ENCODE data around the gene MEX3C. TPM values are rescaled to one million over a fixed set of nuclear protein-coding genes. Genes with fewer than 3 reads are reported as not detected.

MEX3C gene
- total RNA-seq, 2 donors from 2014 or later: 54.0 to 71.1 TPM

DNA sequence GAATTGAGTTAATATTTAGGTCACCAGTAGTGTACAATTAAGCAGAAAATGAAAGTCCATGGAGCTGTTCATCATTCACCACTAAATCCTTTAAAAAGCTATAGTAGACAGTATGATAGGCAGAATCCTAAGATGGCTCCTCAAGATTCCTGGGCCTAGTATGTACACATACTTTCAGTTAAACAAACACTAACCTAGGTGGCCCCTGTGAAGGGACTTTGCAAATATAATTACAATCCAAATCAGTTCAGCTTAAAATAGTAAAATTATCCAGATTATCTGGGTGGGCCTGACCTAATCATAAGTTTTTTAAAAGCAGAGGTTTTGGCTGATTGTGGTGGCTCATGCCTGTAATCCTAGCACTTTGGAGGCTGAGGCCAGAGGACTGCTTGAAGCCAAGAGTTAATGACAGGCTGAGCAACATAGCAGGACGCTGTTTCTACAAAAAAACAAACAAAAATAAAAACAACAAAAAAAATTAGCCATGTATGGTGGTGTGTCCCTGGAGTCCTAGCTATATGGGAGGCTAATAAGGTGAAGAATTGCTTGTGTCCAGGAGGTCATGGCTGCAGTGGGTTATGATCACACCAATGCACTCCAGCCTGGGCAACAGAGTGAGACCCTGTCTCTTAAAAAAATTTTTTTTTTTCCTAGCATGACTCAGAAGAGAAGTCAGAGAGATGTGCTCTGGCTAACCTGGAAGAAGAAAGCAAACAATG lies 13.9 kb downstream of the MEX3C start:
- DNase-seq: no peak
- peaks cover 40% of the 10 kb centered on the region for H3K4me1 Mint-ChIP-seq
- H3K27ac Mint-ChIP-seq: no peak overlapping the region
- H3K4me3 Mint-ChIP-seq: no peak overlapping the region
- ATAC-seq: no peak
- H3K9me3 ChIP-seq (ENCODE audit: control insufficient read depth, low read length, poor library complexity, severe bottlenecking): peaks cover 3% of the 10 kb centered on the region
- peaks cover 7% of the 10 kb centered on the region for H3K36me3 Mint-ChIP-seq (ENCODE audit: low read depth)
- no peaks in the 10 kb centered on the region for H3K27me3 Mint-ChIP-seq

DNA sequence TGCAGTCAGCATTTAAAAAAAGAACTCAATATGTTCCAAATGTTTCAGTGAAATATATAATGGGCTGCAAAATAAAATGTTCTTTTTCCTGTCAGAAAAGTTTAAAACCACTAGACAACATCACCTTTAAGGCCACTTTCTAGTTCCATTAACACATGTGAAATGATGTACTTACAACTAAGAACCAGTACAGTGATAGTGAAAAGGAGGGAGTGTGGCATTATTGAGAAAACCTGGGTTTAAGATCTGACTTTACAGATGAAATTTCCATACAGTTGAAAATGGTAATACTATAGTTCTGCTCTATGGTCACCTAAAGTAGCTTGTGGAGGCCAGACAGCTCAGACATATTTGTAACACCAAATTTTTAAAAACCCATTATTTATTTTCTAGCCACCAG lies 14.7 kb downstream of the MEX3C start:
- Mint-ChIP-seq H3K27ac (no peak overlapping the region), H3K27me3 (no peaks in the 10 kb centered on the region), H3K4me1 (peaks cover 39% of the 10 kb centered on the region), H3K36me3 (ENCODE audit: low read depth) (peaks cover 7% of the 10 kb centered on the region), H3K4me3 (no peak overlapping the region)
- DNase-seq: no peak
- ATAC-seq: no peak
- H3K9me3 ChIP-seq (ENCODE audit: control insufficient read depth, low read length, poor library complexity, severe bottlenecking): peaks cover 3% of the 10 kb centered on the region

DNA sequence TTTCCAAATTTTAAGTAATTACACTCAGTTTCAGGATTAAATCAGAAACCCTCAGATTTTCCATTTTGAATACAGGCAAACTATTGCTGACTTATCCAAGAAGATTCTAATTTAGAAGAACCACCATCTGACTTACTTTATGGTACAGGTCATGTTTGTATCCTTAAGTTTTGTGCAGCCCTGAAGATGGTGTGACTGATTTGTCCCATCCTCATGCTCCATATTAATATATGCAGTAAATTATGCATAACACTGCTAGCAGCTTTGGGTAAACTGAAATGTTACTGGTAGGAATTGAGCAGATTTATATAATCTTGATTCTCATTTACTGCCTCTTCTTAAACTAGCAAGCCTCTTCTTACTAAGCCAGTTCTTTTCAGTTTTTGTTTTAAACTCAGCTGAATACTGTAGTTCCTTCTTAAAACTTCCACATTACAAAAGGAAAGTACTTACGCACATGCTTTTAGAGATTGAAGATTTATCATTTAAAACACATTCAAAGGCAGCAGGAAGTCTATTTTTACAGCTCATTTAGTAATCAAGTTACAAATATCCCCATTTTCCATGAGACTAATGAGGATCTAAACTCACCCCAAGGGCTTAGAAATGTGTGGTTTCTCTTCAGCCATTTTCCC lies 25.7 kb downstream of the MEX3C start:
- Mint-ChIP-seq H3K27ac (no peak overlapping the region), H3K27me3 (no peaks in the 10 kb centered on the region), H3K4me3 (no peak overlapping the region), H3K4me1 (peaks cover 15% of the 10 kb centered on the region), H3K36me3 (ENCODE audit: low read depth) (peaks cover 5% of the 10 kb centered on the region)
- DNase-seq: no peak
- no peaks in the 10 kb centered on the region for H3K9me3 ChIP-seq (ENCODE audit: control insufficient read depth, low read length, poor library complexity, severe bottlenecking)
- ATAC-seq: no peak

DNA sequence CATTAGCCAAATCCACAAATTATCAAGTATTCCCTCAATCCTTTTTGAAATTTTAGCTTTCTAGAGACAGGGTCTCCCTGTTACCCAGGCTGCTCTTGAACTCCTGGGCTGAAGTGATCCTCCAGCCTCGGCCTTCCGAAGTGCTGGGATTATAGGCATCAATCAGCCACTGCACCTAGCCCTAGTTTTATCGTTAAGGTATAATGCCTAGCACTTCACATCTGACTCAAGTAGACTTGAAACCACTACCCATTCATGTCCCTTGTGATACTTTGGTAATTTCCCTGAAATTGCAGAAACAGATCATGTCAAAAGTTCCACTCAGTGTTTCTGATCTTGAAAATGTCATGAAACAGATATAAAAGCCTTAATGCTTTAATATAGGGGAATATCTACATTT lies 26.3 kb downstream of the MEX3C start:
- H3K27ac Mint-ChIP-seq: no peak overlapping the region
- no peak for ATAC-seq

DNA sequence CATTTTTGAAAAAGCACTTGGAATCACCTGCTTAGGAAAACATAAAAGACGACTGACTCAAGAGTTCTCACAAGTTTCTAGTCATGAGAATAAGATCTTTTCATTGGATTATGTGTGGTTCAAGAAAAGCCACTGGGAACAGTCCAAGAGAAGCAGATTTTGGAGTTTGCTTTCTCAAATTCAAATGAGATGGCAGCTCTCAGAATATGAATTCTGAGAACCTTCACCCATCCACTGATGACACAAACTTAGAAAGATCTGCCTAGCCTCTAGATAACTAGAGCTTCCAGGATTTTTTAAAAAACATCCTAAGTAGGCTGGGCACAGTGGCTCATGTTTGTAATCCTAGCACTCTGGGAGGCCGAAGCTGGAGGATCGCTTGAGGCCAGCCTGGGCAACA lies 26.8 kb downstream of the MEX3C start:
- H3K9me3 ChIP-seq (ENCODE audit: control insufficient read depth, low read length, poor library complexity, severe bottlenecking): no peaks in the 10 kb centered on the region
- no peak overlapping the region for H3K27ac Mint-ChIP-seq
- DNase-seq: no peak
- H3K36me3 Mint-ChIP-seq (ENCODE audit: low read depth): no peaks in the 10 kb centered on the region
- ATAC-seq: no peak
- peaks cover 13% of the 10 kb centered on the region for H3K4me1 Mint-ChIP-seq
- H3K27me3 Mint-ChIP-seq: no peaks in the 10 kb centered on the region
- no peak overlapping the region for H3K4me3 Mint-ChIP-seq

More for the DNA sequence above, 26.3 kb downstream of the MEX3C start:
- H3K4me1 Mint-ChIP-seq: peaks cover 13% of the 10 kb centered on the region
- H3K36me3 Mint-ChIP-seq (ENCODE audit: low read depth): peaks cover under 1% of the 10 kb centered on the region
- DNase-seq: no peak
- no peaks in the 10 kb centered on the region for H3K9me3 ChIP-seq (ENCODE audit: control insufficient read depth, low read length, poor library complexity, severe bottlenecking)
- H3K4me3 Mint-ChIP-seq: no peak overlapping the region
- no peaks in the 10 kb centered on the region for H3K27me3 Mint-ChIP-seq

DNA sequence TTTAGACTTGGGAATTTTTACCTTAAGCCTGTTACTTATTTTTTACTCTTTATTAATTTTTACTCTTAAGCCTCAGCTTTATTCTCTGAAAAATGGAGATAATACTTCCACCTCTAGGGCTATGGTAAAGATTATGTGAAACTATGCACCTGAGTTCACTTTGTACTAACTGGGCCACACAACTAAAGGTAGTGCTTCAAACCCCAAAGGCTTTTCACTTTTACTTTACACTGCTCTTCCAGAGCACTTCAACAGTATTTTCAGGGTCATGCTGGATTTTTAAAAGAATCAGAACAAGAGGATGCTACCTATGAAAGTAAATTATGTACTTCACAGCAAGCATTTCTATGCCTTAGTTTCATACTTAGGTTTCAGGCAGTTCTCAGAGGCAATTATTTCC lies 27.8 kb downstream of the MEX3C start:
- no peak for ATAC-seq
- no peak overlapping the region for H3K4me3 Mint-ChIP-seq

DNA sequence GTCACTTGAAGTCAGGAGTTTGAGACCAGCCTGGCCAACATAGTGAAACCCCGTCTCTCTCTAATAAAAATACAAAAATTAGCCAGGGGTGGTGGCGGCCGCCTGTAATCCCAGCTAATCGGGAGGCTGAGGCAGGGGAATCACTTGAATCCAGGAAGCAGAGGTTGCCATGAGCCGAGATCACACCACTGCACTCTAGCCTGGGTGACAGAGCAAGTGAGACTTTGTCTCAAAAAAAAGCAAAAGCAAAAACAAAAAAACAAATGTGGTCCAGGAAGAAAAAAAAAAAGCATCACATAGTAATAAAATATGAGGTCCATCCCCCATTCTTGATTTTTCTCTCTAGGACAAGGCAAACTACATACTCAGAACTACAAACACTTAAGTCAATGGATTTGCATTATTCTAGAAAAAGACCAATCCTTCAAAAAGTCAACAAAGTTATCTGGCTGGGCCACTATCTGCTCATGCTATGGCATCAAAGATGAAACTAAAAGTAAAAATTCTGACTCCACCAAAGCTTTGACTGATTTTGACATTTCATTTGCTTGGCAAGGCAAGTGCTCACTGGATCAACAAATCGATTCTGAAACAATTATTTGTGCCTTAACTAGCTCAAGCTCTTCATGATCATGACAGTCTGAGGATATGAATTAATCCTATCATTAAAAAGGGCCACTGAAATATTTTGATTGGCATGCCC lies 28.4 kb downstream of the MEX3C start:
- Mint-ChIP-seq H3K4me3 (no peak overlapping the region), H3K36me3 (ENCODE audit: low read depth) (no peaks in the 10 kb centered on the region), H3K27me3 (no peaks in the 10 kb centered on the region), H3K4me1 (peaks cover 13% of the 10 kb centered on the region), H3K27ac (peak overlapping the region; percentile 27)
- no peaks in the 10 kb centered on the region for H3K9me3 ChIP-seq (ENCODE audit: control insufficient read depth, low read length, poor library complexity, severe bottlenecking)
- no peak for ATAC-seq
- DNase-seq: no peak

More for the DNA sequence above, 27.8 kb downstream of the MEX3C start:
- Mint-ChIP-seq H3K27ac (peak overlapping the region; percentile 14), H3K4me1 (peaks cover 13% of the 10 kb centered on the region), H3K36me3 (ENCODE audit: low read depth) (no peaks in the 10 kb centered on the region), H3K27me3 (no peaks in the 10 kb centered on the region)
- no peak for DNase-seq
- H3K9me3 ChIP-seq (ENCODE audit: control insufficient read depth, low read length, poor library complexity, severe bottlenecking): no peaks in the 10 kb centered on the region

DNA sequence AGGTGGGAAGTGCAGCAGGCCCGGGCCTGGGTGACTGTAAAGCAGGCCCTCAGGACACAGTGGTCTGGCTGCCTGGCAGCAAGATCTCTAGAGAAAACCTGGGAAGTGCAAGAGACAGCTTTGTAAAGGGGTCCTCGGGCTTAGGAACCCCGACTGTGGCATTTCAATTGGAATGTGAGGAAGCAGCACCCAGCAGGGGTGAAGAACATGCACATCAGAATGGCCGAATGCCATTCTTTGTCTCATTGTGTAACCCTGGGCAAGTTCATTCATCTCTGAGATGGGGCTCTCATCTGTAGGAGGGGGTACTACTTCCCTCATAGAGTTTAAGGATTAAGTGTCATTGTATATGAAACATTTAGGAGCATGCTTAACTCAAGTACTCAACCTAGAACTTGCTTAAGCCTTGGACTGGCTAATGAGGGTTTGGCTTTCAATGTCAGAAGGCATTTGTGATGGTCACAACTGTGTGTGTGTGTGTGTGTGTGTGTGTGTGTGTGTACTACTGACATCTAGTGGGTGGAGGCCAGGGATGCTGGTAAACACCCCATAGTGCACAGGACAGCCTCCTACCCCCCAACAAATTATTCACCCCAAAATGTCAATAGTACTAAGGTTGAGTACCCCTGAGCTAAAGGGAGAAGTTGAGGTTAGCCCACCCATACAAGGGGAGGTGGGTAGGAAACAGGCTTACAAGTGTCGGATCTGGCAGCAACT lies 29.3 kb downstream of the MEX3C start:
- DNase-seq (no peak), ATAC-seq (no peak)
- Mint-ChIP-seq H3K27ac (peak overlapping the region; percentile 27), H3K4me1 (peaks cover 13% of the 10 kb centered on the region), H3K36me3 (ENCODE audit: low read depth) (no peaks in the 10 kb centered on the region), H3K27me3 (no peaks in the 10 kb centered on the region), H3K4me3 (no peak overlapping the region)
- no peaks in the 10 kb centered on the region for H3K9me3 ChIP-seq (ENCODE audit: control insufficient read depth, low read length, poor library complexity, severe bottlenecking)

DNA sequence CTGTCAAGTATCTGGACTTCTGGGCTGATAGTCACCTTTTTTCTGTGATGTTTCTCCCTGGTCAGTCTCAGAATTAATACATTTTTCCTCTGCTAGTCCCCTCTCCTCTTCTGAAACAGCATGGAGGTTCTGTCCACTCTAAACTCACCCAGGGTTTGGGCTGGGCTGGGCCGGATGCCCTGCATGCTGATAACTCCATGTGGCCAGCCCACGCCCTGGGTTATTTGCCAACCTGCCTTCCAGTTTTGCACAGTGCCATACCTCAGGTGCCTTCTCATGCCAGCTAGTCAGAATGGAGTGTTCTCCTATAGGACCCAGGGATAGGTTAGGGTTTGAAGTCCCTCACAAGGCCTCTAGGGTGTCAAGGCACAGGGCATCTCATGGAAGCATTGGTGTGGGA lies 32.2 kb downstream of the MEX3C start:
- Mint-ChIP-seq H3K4me3 (no peak overlapping the region), H3K4me1 (peaks cover 12% of the 10 kb centered on the region), H3K27me3 (no peaks in the 10 kb centered on the region), H3K27ac (no peak overlapping the region), H3K36me3 (ENCODE audit: low read depth) (no peaks in the 10 kb centered on the region)
- ATAC-seq (no peak), DNase-seq (no peak)
- H3K9me3 ChIP-seq (ENCODE audit: control insufficient read depth, low read length, poor library complexity, severe bottlenecking): no peaks in the 10 kb centered on the region

DNA sequence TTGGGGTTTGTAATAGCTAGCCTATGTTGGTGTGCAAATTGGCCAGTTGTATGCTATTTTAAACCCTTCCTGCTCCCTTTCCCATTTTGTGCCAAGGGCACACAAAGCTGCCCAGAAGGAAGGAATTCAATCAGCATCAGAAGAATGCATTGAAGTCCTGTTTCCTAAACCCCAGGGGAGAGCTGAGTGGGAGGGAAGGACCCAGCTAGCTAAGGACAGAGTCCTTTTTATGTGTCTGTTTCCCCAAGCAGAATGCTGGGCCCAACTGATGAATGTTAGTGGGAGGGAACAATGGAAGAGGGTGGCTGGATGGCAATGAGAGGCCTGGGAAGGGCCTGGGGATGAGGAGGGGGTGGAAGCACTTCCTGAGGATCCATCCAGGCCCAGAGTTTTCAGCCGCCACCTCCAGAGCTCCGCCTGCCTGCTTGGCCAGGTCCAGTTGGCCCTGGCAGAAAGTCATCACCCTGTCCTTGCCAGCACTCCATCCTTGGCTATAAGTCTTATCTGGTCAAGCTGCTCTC lies 32.7 kb downstream of the MEX3C start:
- no peaks in the 10 kb centered on the region for H3K27me3 Mint-ChIP-seq
- no peaks in the 10 kb centered on the region for H3K36me3 Mint-ChIP-seq (ENCODE audit: low read depth)
- DNase-seq (no peak), ATAC-seq (no peak)
- H3K4me3 Mint-ChIP-seq: no peak overlapping the region
- H3K4me1 Mint-ChIP-seq: peaks cover 8% of the 10 kb centered on the region
- no peaks in the 10 kb centered on the region for H3K9me3 ChIP-seq (ENCODE audit: control insufficient read depth, low read length, poor library complexity, severe bottlenecking)
- no peak overlapping the region for H3K27ac Mint-ChIP-seq

DNA sequence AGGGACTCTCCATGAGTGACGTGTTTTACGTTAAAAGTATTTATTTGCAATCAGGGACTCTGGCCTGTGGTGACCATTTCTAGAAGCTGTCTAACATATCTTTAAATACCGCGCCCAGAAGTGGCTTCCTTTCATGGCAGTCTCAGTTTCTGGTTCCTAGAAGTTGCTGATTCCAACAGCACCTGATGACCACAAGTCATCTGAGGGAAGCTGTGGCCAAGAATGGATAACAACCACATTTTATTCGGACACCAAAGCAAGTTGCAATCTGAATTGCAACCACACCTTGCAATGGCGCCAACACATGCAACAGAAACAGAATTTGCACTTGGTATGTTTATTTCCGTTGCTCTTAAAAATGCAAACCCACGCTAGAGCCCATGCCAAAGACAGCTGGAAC lies 33.1 kb downstream of the MEX3C start:
- no peaks in the 10 kb centered on the region for H3K36me3 Mint-ChIP-seq (ENCODE audit: low read depth)
- ATAC-seq (no peak), DNase-seq (no peak)
- H3K27ac Mint-ChIP-seq: no peak overlapping the region
- peaks cover 5% of the 10 kb centered on the region for H3K4me1 Mint-ChIP-seq
- no peaks in the 10 kb centered on the region for H3K9me3 ChIP-seq (ENCODE audit: control insufficient read depth, low read length, poor library complexity, severe bottlenecking)
- no peak overlapping the region for H3K4me3 Mint-ChIP-seq
- no peaks in the 10 kb centered on the region for H3K27me3 Mint-ChIP-seq

DNA sequence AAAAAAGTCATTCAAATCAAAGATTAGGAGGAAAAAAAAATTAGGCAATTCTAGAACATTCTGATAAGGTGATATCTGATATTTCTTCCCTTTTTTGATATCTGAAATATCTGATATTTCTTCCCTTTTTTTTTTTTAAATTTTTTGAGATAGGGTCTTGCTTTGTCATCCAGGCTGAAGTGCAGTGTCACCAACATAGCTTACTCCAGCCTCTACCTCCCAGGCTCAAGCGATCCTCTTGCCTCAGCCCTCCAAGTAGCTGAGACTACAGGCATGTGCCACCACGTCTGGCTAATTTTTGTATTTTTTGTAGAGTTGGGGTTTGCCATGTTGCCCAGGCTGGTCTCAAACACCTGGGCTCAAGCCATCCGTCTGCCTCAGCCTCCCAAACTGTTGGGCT lies 33.9 kb downstream of the MEX3C start:
- Mint-ChIP-seq H3K27me3 (no peaks in the 10 kb centered on the region), H3K4me1 (peaks cover 2% of the 10 kb centered on the region), H3K4me3 (no peak overlapping the region), H3K27ac (no peak overlapping the region), H3K36me3 (ENCODE audit: low read depth) (no peaks in the 10 kb centered on the region)
- ATAC-seq (no peak), DNase-seq (no peak)
- H3K9me3 ChIP-seq (ENCODE audit: control insufficient read depth, low read length, poor library complexity, severe bottlenecking): no peaks in the 10 kb centered on the region

DNA sequence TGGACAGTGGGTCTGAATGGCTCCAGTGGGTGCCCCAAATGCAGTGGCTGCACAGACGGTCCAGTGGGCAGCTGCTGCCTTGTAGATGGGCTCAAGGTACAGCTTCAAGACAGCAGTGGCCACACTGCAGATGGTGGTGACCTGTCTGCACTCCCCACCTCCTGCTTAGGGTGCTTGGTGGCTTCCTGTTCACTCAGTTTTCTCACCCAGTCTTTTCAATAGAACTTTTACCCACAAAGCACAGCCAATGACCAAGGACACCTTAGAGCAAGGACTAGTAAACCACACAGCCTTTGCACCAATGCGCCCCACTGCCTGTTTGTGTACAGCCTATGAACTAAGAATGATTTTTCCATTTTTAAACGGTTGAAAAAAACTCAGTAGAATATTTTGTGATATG lies 34.9 kb downstream of the MEX3C start:
- no peaks in the 10 kb centered on the region for H3K36me3 Mint-ChIP-seq (ENCODE audit: low read depth)
- ATAC-seq (no peak), DNase-seq (no peak)
- no peaks in the 10 kb centered on the region for H3K27me3 Mint-ChIP-seq
- H3K4me3 Mint-ChIP-seq: no peak overlapping the region
- H3K27ac Mint-ChIP-seq: no peak overlapping the region
- H3K9me3 ChIP-seq (ENCODE audit: control insufficient read depth, low read length, poor library complexity, severe bottlenecking): no peaks in the 10 kb centered on the region
- peaks cover 2% of the 10 kb centered on the region for H3K4me1 Mint-ChIP-seq
